LNCAP (cell line): ENCODE measurements around the gene UGT1A5.

Experiments
- TF ChIP-seq, protein P1 (sequence below): fragments of 450-650 bp; IDR thresholded peaks from 2 replicates; pipeline ENCODE4 v1.5.1; 2017; ENCODE audit warnings: mild to moderate bottlenecking

UGT1A5 gene

DNA sequence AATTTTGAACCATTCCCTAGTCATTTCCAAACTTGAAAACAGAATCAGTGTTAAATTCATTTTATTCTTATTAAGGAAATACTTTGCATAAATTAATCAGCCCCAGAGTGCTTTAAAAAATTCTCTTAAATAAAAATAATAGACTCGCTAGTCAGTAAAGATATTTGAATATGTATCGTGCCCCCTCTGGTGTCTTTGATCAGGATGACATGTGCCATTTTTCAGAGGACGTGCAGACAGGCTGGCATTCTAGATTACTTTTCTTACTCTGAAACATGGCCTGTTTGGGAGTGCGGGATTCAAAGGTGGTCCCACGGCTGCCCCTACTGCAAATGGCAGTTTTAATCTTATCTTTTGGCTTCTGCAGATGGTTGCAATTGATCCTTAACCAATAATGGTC lies 59.9 kb downstream of the UGT1A5 start:
- TF ChIP-seq, protein P1, sequence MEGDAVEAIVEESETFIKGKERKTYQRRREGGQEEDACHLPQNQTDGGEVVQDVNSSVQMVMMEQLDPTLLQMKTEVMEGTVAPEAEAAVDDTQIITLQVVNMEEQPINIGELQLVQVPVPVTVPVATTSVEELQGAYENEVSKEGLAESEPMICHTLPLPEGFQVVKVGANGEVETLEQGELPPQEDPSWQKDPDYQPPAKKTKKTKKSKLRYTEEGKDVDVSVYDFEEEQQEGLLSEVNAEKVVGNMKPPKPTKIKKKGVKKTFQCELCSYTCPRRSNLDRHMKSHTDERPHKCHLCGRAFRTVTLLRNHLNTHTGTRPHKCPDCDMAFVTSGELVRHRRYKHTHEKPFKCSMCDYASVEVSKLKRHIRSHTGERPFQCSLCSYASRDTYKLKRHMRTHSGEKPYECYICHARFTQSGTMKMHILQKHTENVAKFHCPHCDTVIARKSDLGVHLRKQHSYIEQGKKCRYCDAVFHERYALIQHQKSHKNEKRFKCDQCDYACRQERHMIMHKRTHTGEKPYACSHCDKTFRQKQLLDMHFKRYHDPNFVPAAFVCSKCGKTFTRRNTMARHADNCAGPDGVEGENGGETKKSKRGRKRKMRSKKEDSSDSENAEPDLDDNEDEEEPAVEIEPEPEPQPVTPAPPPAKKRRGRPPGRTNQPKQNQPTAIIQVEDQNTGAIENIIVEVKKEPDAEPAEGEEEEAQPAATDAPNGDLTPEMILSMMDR = peak; percentile 42; the same call in 1 of the 2 replicates

- TF ChIP-seq, protein P1 = no peak
Observed at GRCh38 chr2:233773854-233774253, 61.1 kb downstream of the UGT1A5 start.

GRCh38 chr2:233775414-233775813 lies 62.7 kb downstream of the UGT1A5 start:
- TF ChIP-seq, protein P1 = no peak

DNA sequence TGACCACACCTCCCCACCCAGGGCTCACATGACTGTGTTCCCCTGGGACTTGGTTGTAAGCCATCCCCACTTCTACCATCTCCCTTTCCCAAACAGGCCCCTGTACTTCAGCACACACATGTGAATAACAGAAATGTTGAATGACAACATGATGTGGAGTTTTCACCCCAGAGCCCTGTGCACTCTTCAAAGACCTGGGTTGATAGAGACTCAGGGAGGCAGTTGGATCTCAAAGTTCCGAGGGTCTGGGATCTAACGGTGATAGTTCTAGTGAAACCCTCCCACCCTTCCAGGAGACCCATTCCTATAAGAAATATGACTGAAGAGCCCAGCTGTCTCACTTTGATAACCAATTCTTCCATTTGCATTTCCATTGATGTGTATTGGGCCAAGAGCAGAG lies 65.3 kb downstream of the UGT1A5 start, which contains the start of gene MROH2A:
MROH2A (plus strand) TSS at position 301 of the 400 bp plus-strand sequence. CDS start 1,029 bp downstream, outside the sequence.
- TF ChIP-seq, protein P1 = no peak

GRCh38 chr2:233779722-233780121 lies 67.0 kb downstream of the UGT1A5 start:
- TF ChIP-seq, protein P1 = no peak

GRCh38 chr2:233780771-233781170 lies 68.1 kb downstream of the UGT1A5 start:
- TF ChIP-seq, protein P1 = no peak

DNA sequence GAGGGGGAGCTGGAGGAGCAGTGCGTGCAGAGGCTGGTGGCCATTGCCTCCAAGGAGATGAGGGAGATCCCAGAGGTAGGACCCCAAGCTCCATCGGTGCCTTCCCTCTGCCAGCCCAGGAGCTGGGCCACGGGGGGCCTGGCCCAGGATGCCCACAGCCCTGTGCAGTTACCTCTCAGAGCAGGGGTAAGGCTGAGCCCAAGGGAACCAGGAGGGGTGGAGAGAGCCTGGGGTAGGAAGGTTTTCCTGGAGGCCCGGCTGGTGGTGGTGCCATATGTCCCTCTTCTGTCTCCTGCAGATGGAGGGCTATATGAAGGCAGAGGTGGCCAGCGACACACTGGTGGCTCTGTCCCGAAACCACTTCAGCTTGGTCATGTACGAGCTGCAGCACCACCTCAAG lies 76.8 kb downstream of the UGT1A5 start:
- TF ChIP-seq, protein P1 = no peak
